Stimulated activated CD8-positive, alpha-beta memory T cell treated with anti-CD3 and anti-CD28 coated beads, Interleukin-4, amount 100 ng/mL, for 24 hours (primary cell): ENCODE measurements around the gene RACK1.
A peak's percentile ranks its signal among the peaks of the same experiment; 100 is the strongest.

Experiments used
- DNase-seq: peaks from one replicate; pipeline ENCODE4 v3.0.0-alpha.2; 2020; ENCODE audit warnings: low read depth

The RACK1 gene

GRCh38 chr5:181233801-181234454 lies 9.8 kb downstream of the RACK1 start:
- no peak for DNase-seq

DNA sequence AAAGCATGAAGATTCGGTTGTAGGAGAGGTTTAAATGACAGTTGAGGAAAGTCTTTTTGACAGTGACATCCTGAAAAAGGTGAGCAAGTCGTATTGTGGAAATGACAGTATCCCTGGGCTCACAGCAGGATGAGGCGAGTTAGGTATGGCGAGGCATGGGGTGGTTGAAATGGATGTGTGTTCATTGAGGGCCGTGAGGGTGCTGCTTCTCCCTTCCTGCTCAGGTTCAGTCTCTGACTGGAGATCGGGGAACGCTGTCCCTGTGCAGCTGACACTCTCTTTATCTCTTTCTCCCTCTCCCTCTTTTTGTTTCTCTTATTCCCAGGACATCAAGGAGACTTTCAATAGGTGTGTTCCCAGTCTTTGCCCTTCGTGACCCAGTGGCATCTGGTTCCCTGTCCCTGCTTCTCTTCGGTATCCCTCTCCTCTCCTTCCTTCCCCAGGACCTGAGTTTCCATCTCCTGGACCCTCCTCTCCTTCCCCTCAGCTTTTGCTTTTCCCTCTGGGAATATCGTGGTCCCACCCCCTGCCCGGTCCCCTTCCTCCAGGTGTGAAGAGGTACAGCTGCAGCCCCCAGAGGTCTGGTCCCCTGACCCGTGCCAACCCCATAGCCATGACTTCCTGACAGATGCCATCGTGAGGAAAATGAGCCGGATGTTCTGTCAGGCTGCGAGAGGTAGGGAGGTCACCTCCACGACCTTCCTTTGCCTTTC lies 10.5 kb downstream of the RACK1 start:
- DNase-seq: no peak

DNA sequence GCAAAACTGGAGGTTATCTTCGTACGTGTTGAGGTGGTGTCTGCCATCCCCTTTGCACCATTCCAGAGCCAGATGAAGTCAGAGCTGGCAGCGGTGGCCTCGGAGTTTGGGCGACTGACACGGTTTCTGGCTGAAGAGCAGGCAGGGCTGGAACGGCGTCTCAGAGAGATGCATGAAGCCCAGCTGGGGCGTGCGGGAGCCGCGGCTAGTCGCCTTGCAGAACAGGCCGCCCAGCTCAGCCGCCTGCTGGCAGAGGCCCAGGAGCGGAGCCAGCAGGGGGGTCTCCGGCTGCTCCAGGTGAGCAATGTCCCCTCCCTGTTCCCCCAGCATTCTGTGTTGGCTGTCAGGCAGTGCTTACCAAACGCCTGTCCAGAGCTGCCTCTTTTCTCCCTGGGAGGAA lies 11.1 kb downstream of the RACK1 start:
- no peak for DNase-seq

- DNase-seq: no peak
Observed at GRCh38 chr5:181231432-181231831, 12.3 kb downstream of the RACK1 start.

DNA sequence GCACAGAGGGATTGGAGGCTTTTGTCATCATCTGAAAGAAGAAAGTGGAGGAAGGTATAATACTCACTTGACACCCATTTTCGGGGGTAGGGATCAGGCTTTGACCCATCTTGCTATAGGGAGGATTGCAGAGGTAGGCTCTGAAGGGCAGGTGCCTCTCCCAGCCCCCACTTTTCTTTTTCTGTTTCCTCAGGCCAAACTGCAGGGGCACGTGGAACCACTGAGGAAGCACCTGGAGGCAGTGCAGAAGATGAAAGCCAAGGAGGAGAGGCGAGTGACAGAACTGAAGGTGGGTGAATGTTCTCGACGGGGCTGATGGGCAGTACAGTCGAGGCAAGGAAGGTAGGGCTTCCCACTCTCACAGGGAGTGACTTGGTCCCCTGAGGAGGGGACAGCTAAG lies 13.2 kb downstream of the RACK1 start:
- no peak for DNase-seq

GRCh38 chr5:181229996-181230395 lies 13.7 kb downstream of the RACK1 start:
- no peak for DNase-seq

DNA sequence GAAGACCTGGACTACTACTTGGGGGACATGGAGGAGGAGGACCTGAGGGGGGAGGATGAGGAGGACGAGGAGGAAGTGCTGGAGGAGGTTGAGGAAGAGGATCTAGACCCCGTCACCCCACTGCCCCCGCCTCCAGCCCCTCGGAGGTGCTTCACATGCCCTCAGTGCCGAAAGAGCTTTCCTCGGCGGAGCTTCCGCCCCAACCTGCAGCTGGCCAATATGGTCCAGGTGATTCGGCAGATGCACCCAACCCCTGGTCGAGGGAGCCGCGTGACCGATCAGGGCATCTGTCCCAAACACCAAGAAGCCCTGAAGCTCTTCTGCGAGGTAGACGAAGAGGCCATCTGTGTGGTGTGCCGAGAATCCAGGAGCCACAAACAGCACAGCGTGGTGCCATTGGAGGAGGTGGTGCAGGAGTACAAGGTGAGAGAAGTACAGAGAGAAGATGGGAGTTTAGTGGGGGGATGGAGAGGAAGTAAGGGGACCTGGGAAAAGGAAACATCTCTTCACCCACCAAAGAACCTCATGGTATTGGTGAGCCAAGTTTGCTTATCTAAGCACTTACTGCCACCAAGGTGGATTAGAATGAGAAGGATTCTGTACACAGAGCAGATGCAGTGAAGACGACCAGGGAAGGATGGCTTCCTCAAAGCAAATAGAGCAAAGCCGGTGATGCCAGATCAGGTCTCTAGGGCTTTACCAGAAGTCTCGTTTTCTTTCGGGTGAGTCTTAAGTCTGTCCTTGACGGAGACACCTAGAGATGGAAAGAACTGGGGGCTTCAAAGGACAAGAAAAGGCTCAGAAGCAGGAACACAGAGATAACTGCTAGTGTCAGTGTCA lies 19.1 kb downstream of the RACK1 start:
- no peak for DNase-seq

- no peak for DNase-seq
Observed at GRCh38 chr5:181223729-181224389, 19.8 kb downstream of the RACK1 start.

DNA sequence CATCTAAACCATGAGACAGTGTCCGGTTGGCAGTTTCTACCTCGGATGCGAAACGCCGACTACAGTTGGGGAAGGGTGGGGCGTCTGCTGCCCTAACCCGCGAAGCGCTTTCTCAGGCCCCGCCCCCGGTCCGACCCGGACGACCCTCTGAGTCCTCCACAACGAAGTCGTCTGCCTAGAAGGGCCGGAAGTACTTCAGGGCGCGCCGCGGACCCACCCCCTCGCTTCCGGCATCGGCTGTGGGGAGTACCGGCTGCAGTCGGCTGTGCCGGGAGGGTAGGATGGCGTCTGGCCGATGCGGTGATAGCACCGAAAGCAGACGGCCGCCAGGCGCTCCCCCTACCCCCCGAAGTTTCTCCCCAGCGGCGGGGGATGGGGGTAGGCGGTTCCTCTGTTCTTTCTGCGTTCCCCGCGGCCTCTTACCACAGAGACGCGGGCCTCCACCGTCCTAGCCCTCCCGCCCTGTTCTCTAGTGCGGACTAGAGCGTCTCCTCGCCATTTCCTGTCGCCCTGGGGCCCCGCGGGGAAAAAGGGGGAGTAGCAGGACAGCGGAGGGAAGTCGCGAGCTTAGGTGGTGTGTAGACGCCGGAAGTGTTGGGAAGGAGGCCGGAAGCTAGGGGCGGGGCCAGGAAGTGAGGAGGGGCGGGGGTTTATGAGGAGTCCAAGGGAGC lies 20.5 kb downstream of the RACK1 start, which contains the start of gene TRIM41:
Gene TRIM41, plus strand, starts transcription at position 224 of the 671 bp plus-strand sequence. CDS start 719 bp downstream, outside the sequence.
- DNase-seq: peak; percentile 99

GRCh38 chr5:181222630-181223057 lies 21.1 kb downstream of the RACK1 start:
- DNase-seq: no peak

DNA sequence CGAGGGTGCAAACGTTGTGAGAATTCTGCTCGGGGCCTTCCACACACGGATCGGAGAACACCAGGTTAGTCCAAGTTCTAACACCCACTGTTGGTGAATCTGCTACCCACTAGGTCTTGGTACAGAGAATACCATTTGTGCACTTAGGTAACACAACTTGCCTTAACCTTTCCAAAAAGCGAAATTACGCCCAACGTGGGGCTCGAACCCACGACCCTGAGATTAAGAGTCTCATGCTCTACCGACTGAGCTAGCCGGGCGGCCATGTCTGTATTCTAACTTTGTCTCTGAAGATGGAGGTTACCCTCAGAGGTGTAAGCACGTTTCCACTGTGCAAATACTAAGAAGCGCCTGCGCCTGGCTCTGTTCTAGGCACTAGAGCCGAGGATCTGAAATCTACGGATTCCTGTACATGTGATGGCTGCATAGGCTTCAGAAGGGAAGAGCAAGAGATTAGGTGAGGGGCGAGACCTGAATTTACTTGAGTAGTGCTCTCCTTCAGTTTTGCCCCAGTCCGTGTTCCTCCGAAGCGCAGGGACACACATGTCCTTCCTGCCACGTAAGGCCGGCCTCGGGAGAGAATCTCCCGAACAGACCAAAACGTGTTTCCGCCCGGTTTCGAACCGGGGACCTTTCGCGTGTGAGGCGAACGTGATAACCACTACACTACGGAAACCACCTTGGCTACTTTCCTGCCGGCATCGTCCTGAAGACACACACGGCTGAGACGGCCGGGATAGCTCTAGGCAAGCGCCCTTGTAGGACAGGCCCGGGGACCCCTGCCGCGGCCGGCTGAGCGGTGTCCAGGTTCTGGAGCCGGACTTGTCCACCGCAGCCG lies 21.7 kb downstream of the RACK1 start:
- peak; percentile 91 for DNase-seq

DNA sequence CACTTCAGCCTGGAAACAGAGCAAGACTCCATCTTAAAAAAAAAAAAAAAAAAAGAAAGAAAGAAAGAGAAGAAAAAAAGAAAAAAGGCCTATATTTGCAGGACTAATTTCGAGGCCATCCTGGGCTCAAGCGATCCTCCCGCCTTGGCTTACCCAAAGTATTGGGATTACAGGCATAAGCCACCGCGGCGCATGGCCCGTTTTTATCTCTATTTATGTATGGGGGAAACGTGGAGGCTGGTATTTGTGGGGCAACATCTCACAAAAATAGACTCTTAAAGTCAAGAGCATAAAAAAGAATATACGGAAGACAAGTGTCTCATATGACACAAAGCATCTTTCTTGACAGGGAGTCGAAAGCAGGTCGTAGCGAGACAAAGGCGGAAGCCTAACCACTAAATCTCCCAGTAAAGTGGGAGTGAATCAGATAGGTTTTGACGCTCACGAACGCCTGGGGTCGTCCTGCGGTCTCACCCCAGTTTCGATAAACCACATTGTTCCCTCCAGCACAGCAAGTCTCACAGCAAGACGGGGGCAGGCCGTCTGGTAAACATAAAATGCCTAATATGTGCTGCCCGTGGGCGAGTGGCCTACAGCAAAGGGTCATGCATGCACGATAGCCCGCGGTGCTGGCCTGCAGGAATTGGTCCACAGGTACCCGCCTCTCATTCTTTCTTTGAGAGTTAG lies 22.5 kb downstream of the RACK1 start:
- DNase-seq: peak; percentile 55

- no peak for DNase-seq
Observed at GRCh38 chr5:181220178-181220515, 23.6 kb downstream of the RACK1 start.

- DNase-seq: no peak
Observed at GRCh38 chr5:181219262-181220177, 24.2 kb downstream of the RACK1 start.

DNA sequence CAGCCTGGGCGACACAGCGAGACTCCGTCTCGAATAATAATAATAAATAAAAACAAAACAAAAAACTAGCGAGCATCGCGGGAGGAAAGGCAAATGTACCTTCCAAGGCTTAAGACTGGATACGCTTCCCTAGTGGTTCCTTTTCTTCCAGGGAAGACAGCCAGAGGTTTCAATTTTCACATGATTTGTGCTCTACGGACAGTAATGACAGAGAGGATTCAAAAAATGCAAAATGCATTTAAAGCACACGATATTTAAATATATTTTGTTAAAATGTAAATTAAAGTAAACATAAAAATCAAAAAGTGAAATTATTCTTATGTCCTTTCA lies 24.9 kb downstream of the RACK1 start:
- DNase-seq: no peak

DNA sequence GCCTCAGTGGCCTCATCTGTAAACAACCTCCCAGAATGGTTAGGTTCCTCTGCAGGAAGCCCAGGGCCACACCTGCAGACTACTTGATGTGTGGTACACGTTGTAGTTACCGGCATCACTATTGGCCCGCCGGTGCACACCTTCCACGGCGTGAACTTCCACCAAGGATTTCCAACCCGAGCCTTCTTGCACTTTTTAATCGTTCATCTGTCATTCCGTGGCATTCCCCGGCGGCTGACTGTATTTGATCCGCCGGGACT lies 26.0 kb downstream of the RACK1 start:
- DNase-seq: no peak

- no peak for DNase-seq
Observed at GRCh38 chr5:181217111-181217802, 26.4 kb downstream of the RACK1 start.

GRCh38 chr5:181215997-181216989 lies 27.4 kb downstream of the RACK1 start:
- DNase-seq: no peak
